K562 (cell line): ENCODE data around the gene PNKD. TPM values are rescaled to one million over a fixed set of nuclear protein-coding genes. Genes with fewer than 3 reads are reported as not detected.

Experiments used
- DACH1 ChIP-seq: fragments of 450-650 bp; IDR thresholded peaks from 2 replicates; pipeline ENCODE4 v1.6.1; 2018; ENCODE audit not compliant: partially characterized antibody
- KAT7 ChIP-seq: sonication (generic); formaldehyde crosslinking; IDR thresholded peaks from 2 replicates; pipeline ENCODE4 v1.8.0; 2022; ENCODE audit warnings: missing genetic modification reagents, mild to moderate bottlenecking, borderline replicate concordance
- KDM4B ChIP-seq, 2 experiments: fragments of 450-650 bp in 1 of 2; sonication (generic) in 1 of 2; IDR thresholded peaks; 2 replicates each; pipeline ENCODE4 v1.6.1; 2016 to 2017; ENCODE audit warnings: borderline replicate concordance in 2 of 2, antibody characterized with exemption in 1 of 2, low read depth in 1 of 2, mild to moderate bottlenecking in 1 of 2
- LCOR ChIP-seq: sonication (generic); formaldehyde crosslinking; IDR thresholded peaks from 2 replicates; pipeline ENCODE4 v1.8.0; 2022; ENCODE audit warnings: mild to moderate bottlenecking, missing genetic modification reagents
- NR4A1 ChIP-seq, 2 experiments: fragments of 250-450 bp in 1 of 2; fragments of 450-650 bp in 1 of 2; sonication (Bioruptor Pico) in 1 of 2; IDR thresholded peaks; 2 replicates each; pipeline versions ENCODE4 v1.4.0 to v1.6.1; 2016 to 2020; ENCODE audit warnings: mild to moderate bottlenecking in 2 of 2, missing compliant biosample characterization in 1 of 2, missing genetic modification characterization in 1 of 2, moderate library complexity in 1 of 2
- PHF8 ChIP-seq: fragments of 200-600 bp; sonication (generic); IDR thresholded peaks from 2 replicates; pipeline ENCODE4 v1.6.1; 2012; ENCODE audit warnings: mixed run types, mild to moderate bottlenecking, inconsistent platforms, low read length, moderate library complexity, borderline replicate concordance
- RBM25 ChIP-seq: fragments of 200-400 bp; formaldehyde crosslinking; IDR thresholded peaks from 2 replicates; pipeline ENCODE4 v1.6.1; 2018; ENCODE audit warnings: low read length, low read depth, moderate library complexity; ENCODE audit not compliant: severe bottlenecking
- RCOR1 ChIP-seq, 2 experiments: IDR thresholded peaks; 2 replicates each; pipeline ENCODE4 v1.6.1; 2012; ENCODE audit warnings: low read depth in 2 of 2, low read length in 2 of 2, borderline replicate concordance in 1 of 2, improper control_type of control experiment in 1 of 2
- SMARCE1 ChIP-seq: fragments of 450-650 bp; IDR thresholded peaks from 2 replicates; pipeline ENCODE4 v1.7.1; 2016; ENCODE audit warnings: mild to moderate bottlenecking
- ZBTB11 ChIP-seq, 3 experiments: fragments of 200-800 bp in 1 of 3; fragments of 250-450 bp in 1 of 3; fragments of 450-650 bp in 1 of 3; sonication (Bioruptor Pico) in 1 of 3; sonication (Bioruptor generic) in 1 of 3; formaldehyde crosslinking in 1 of 3; IDR thresholded peaks; 2 replicates each; pipeline versions ENCODE4 v1.6.1 to v1.8.0; 2016 to 2022; ENCODE audit warnings: mild to moderate bottlenecking in 2 of 3, missing genetic modification characterization in 2 of 3, missing compliant biosample characterization in 1 of 3, moderate library complexity in 1 of 3
- ZKSCAN1 ChIP-seq: fragments of 150-350 bp; IDR thresholded peaks from 2 replicates; pipeline ENCODE4 v1.6.1; 2016; ENCODE audit warnings: low read depth, low read length
- ZNF639 ChIP-seq, 2 experiments: fragments of 200-800 bp in 1 of 2; sonication (Bioruptor generic) in 1 of 2; sonication (generic) in 1 of 2; formaldehyde crosslinking in 1 of 2; IDR thresholded peaks in 1 of 2; conservative IDR thresholded peaks in 1 of 2; 2 replicates each; pipeline versions ENCODE4 v1.5.0 to v1.6.1; 2016 to 2020; ENCODE audit warnings: missing compliant biosample characterization in 1 of 2, missing genetic modification characterization in 1 of 2, missing genetic modification reagents in 1 of 2
- polyA plus RNA-seq, 8 experiments: library from polyadenylated mRNA; depleted of rRNA in 4 of 8; stranded (reverse) in 5 of 8; unstranded in 3 of 8; fragments of >200 nt; fragmentation: Nextera tagmentation in 2 of 8; fragmentation: Illumina TruSeq in 1 of 8; extraction: Ambion mirVana in 2 of 8; extraction: Trizol in 1 of 8; gene quantifications; 2 replicates each; pipeline versions ENCODE4 v1.2.1 to v1.2.3, GENCODE V29; 2011 to 2014; ENCODE audit warnings: inconsistent platforms in 1 of 8, missing spikeins in 1 of 8
- total RNA-seq, 7 experiments: library from RNA; depleted of rRNA in 6 of 7; stranded (reverse); fragments of >200 nt in 6 of 7; fragmentation: Illumina TruSeq in 2 of 7; extraction: Trizol in 2 of 7; gene quantifications; 2 replicates each; pipeline versions ENCODE4 v1.2.1 to v1.2.3, GENCODE V29; 2011 to 2021; ENCODE audit warnings: low replicate concordance in 1 of 7
- TF ChIP-seq, protein P1 (sequence below), 2 experiments: IDR thresholded peaks; 2 replicates each; pipeline ENCODE4 v1.6.1; 2012; ENCODE audit warnings: improper control_type of control experiment in 2 of 2, low read depth in 2 of 2, low read length in 2 of 2, borderline replicate concordance in 1 of 2

Gene PNKD
- total and polyA plus RNA-seq, 9 of the 15 experiments (the other 6 are each of a cell fraction or from before 2014, with no cell fraction given), result 26.0 to 105 (median 60.1) TPM

GRCh38 chr2:218332920-218333645 is 62.8 kb downstream of the PNKD start (continued):
- peak in 1 of 2 experiments; percentile 67; a peak in 1 of 4 replicates for TF ChIP-seq ZNF639 (CRISPR knock-in tag; conservative IDR thresholded peaks at IDR 0.05 in 1 of 2, IDR thresholded peaks at IDR 0.05 in 1 of 2)
- peak in 1 of 3 experiments; percentile 48; a peak in 1 of 6 replicates for TF ChIP-seq ZBTB11 (CRISPR knock-in tag; IDR thresholded peaks at IDR 0.05)
- TF ChIP-seq, protein P1, sequence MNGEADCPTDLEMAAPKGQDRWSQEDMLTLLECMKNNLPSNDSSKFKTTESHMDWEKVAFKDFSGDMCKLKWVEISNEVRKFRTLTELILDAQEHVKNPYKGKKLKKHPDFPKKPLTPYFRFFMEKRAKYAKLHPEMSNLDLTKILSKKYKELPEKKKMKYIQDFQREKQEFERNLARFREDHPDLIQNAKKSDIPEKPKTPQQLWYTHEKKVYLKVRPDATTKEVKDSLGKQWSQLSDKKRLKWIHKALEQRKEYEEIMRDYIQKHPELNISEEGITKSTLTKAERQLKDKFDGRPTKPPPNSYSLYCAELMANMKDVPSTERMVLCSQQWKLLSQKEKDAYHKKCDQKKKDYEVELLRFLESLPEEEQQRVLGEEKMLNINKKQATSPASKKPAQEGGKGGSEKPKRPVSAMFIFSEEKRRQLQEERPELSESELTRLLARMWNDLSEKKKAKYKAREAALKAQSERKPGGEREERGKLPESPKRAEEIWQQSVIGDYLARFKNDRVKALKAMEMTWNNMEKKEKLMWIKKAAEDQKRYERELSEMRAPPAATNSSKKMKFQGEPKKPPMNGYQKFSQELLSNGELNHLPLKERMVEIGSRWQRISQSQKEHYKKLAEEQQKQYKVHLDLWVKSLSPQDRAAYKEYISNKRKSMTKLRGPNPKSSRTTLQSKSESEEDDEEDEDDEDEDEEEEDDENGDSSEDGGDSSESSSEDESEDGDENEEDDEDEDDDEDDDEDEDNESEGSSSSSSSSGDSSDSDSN (IDR thresholded peaks at IDR 0.05; ENCODE audit: borderline replicate concordance in 1 of 2, low read depth in 2 of 2, low read length in 2 of 2), result peak in 1 of 2 experiments; percentile 63; a peak in 1 of 4 replicates
- TF ChIP-seq RBM25, result no peak
- TF ChIP-seq KDM4B (IDR thresholded peaks at IDR 0.05; ENCODE audit: borderline replicate concordance in 2 of 2, low read depth in 1 of 2), result 0 out of 4 replicates have a peak, but pooled peaks of 1 of the 2 experiments have one; percentile 18
- peak; percentile 77 for TF ChIP-seq DACH1
- peak; percentile 61; the same call in 1 of the 2 replicates for TF ChIP-seq LCOR (CRISPR knock-in tag)
- no peak for TF ChIP-seq NR4A1 (CRISPR knock-in tag; IDR thresholded peaks at IDR 0.05)
- TF ChIP-seq NR4A1 (tag; IDR thresholded peaks at IDR 0.05), result peak; percentile 49
- peak; percentile 18 to 76; a peak in 2 of 4 replicates for TF ChIP-seq RCOR1 (IDR thresholded peaks at IDR 0.05; ENCODE audit: borderline replicate concordance in 1 of 2, low read depth in 2 of 2, low read length in 2 of 2)
- peak; percentile 70; the same call in 1 of the 2 replicates for TF ChIP-seq SMARCE1
- TF ChIP-seq PHF8, result peak; percentile 62; the same call in 1 of the 2 replicates
- TF ChIP-seq ZKSCAN1, result peak; percentile 97
- no peak for TF ChIP-seq KAT7
